Right atrium auricular region (tissue), 2 donors: Measurements from ENCODE around the gene ADGRD1. TPM values are rescaled to one million over a fixed set of nuclear protein-coding genes. Genes with fewer than 3 reads are reported as not detected.
A peak's percentile ranks its signal among the peaks of the same experiment; 100 is the strongest.

Experiments
- DNase-seq: peaks from one replicate; pipeline ENCODE4 v3.0.0-alpha.2; 2019; ENCODE audit warnings: low spot score
- H3K27ac ChIP-seq, 2 donors: fragments of 200-600 bp; sonication (generic); 1 replicate in 1 of 2; 2 replicates in 1 of 2; pipeline ENCODE4 v1.5.1; 2016 to 2019
- H3K27me3 ChIP-seq, 2 donors: fragments of 200-600 bp; sonication (generic); one replicate each; pipeline versions ENCODE4 v1.5.1 to v1.6.0; 2017 to 2019
- H3K36me3 ChIP-seq: fragments of 200-600 bp; sonication (generic); one replicate; pipeline ENCODE4 v1.5.1; 2016
- H3K4me1 ChIP-seq, 2 donors: fragments of 200-600 bp; sonication (generic); one replicate each; pipeline versions ENCODE4 v1.5.1 to v1.6.0; 2017 to 2019
- H3K4me3 ChIP-seq, 2 donors: fragments of 200-600 bp; sonication (generic); 1 replicate in 1 of 2; 2 replicates in 1 of 2; pipeline ENCODE4 v1.5.1; 2017 to 2019; ENCODE audit warnings: mild to moderate bottlenecking in 1 of 2, moderate library complexity in 1 of 2
- H3K9me3 ChIP-seq, 2 donors: fragments of 200-600 bp; sonication (generic); one replicate each; pipeline ENCODE4 v1.5.1; 2019
- CTCF ChIP-seq, 2 donors: fragments of 200-600 bp; sonication (generic); IDR thresholded peaks; one replicate each; pipeline ENCODE4 v1.5.1; 2019; ENCODE audit warnings: antibody characterized with exemption in 2 of 2
- total RNA-seq, 2 donors: library from RNA; depleted of rRNA; stranded (reverse); fragments of >200 nt; gene quantifications; one replicate each; pipeline ENCODE4 v1.1.0, GENCODE V29; 2016

Gene ADGRD1
- total RNA-seq, 2 donors from 2014 or later = 120 to 168 TPM

GRCh38 chr12:130976171-130976720 is 22.5 kb downstream of the ADGRD1 start:
- Histone ChIP-seq H3K27me3 (no peaks in the 10 kb centered on the region), H3K4me1 (peaks cover 0 to 29% of the 10 kb centered on the region in 2 donors), H3K4me3 (no peak overlapping the region), H3K9me3 (no peaks in the 10 kb centered on the region), H3K27ac (no peak overlapping the region), H3K36me3 (peaks cover 70% of the 10 kb centered on the region)
- TF ChIP-seq CTCF (IDR thresholded peaks at IDR 0.05) = no peak
- peak; percentile 57 for DNase-seq

GRCh38 chr12:130977046-130977742 is 23.5 kb downstream of the ADGRD1 start:
- H3K4me3 ChIP-seq = no peak overlapping the region
- H3K27me3 ChIP-seq = no peaks in the 10 kb centered on the region
- H3K4me1 ChIP-seq = peaks cover 0 to 31% of the 10 kb centered on the region in 2 donors
- no peak for DNase-seq
- peaks cover 67% of the 10 kb centered on the region for H3K36me3 ChIP-seq
- peak overlapping the region in 1 of 2 donors; percentile 31 for H3K27ac ChIP-seq
- H3K9me3 ChIP-seq = no peaks in the 10 kb centered on the region
- no peak for TF ChIP-seq CTCF (IDR thresholded peaks at IDR 0.05)

GRCh38 chr12:130977743-130978095 is 24.0 kb downstream of the ADGRD1 start:
- Histone ChIP-seq H3K4me3 (no peak overlapping the region), H3K36me3 (peaks cover 64% of the 10 kb centered on the region), H3K9me3 (no peaks in the 10 kb centered on the region), H3K27me3 (no peaks in the 10 kb centered on the region), H3K27ac (peak overlapping the region; percentile 31 to 49), H3K4me1 (peaks cover 0 to 34% of the 10 kb centered on the region in 2 donors)
- peak; percentile 49 for DNase-seq
- TF ChIP-seq CTCF (IDR thresholded peaks at IDR 0.05) = no peak

GRCh38 chr12:130978785-130979184 is 25.1 kb downstream of the ADGRD1 start:
- DNase-seq = peak; percentile 58
- peak overlapping the region; percentile 49 to 52 for H3K27ac ChIP-seq

GRCh38 chr12:130981074-130981742 is 27.5 kb downstream of the ADGRD1 start:
- Histone ChIP-seq H3K27ac (no peak overlapping the region), H3K4me3 (no peak overlapping the region), H3K36me3 (peaks cover 35% of the 10 kb centered on the region), H3K4me1 (peaks cover 0 to 39% of the 10 kb centered on the region in 2 donors), H3K9me3 (no peaks in the 10 kb centered on the region), H3K27me3 (no peaks in the 10 kb centered on the region)
- DNase-seq = peak; percentile 11
- TF ChIP-seq CTCF (IDR thresholded peaks at IDR 0.05) = no peak

More at GRCh38 chr12:130978785-130979184, 25.1 kb downstream of the ADGRD1 start:
- H3K4me3 ChIP-seq = no peak overlapping the region
- peaks cover 0 to 39% of the 10 kb centered on the region in 2 donors for H3K4me1 ChIP-seq
- H3K9me3 ChIP-seq = no peaks in the 10 kb centered on the region
- peaks cover 54% of the 10 kb centered on the region for H3K36me3 ChIP-seq
- no peaks in the 10 kb centered on the region for H3K27me3 ChIP-seq
- no peak for TF ChIP-seq CTCF (IDR thresholded peaks at IDR 0.05)
